IMR-90 (cell line): Measurements from ENCODE around the gene GATA5. TPM values are rescaled to one million over a fixed set of nuclear protein-coding genes. Genes with fewer than 3 reads are reported as not detected.

Source experiments
- ATAC-seq: fragments of 200-7000 bp; cut with Tn5 transposase; 2 replicates; pipeline ENCODE4 v1.9.1; 2020; ENCODE audit warnings: low read depth, mild to moderate bottlenecking, moderate library complexity
- BruUV-seq: library from RNA; stranded (reverse); fragments of 400-500 nt; replicated peaks from 2 replicates; lab custom pipeline; 2021; lab: Mats Ljungman, UMichigan
- CTCF ChIA-PET: fragments of 300-600 bp; formaldehyde crosslinking; extraction: SDS; loops from one replicate; lab custom pipeline; 2021; ENCODE audit warnings: antibody characterized with exemption; lab: Yijun Ruan, JAX
- POLR2A ChIA-PET: fragments of 300-600 bp; sonication (Branson Sonifier 250); formaldehyde crosslinking; loops from one replicate; lab custom pipeline; 2022; ENCODE audit warnings: antibody characterized with exemption; ENCODE audit not compliant: unreplicated experiment; lab: Charles Lee
- DNase-seq: peaks from one replicate; pipeline ENCODE4 v3.0.0; 2013
- H2AFZ ChIP-seq: replicated peaks from 2 replicates; pipeline ENCODE3; 2013; ENCODE audit warnings: low read length, mild to moderate bottlenecking; ENCODE audit not compliant: poor library complexity
- H2AK5ac ChIP-seq: 2 replicates; pipeline ENCODE4 v1.6.1; 2013; ENCODE audit warnings: low read depth, low read length, inconsistent platforms
- H2AK9ac ChIP-seq: replicated peaks from 2 replicates; pipeline ENCODE3; 2013; ENCODE audit warnings: mild to moderate bottlenecking, low read depth, low read length, moderate library complexity; ENCODE audit not compliant: poor library complexity
- H2BK120ac ChIP-seq: 2 replicates; pipeline ENCODE4 v1.6.1; 2013; ENCODE audit warnings: low read depth, low read length, inconsistent platforms
- H2BK15ac ChIP-seq: 3 replicates; pipeline ENCODE4 v1.6.1; 2013; ENCODE audit warnings: low read depth, low read length, inconsistent platforms
- H2BK20ac ChIP-seq: 2 replicates; pipeline ENCODE4 v1.6.1; 2013; ENCODE audit warnings: low read depth, mild to moderate bottlenecking, inconsistent platforms, low read length, moderate library complexity
- H2BK5ac ChIP-seq: 2 replicates; pipeline ENCODE4 v1.6.1; 2013; ENCODE audit warnings: mild to moderate bottlenecking, low read depth, low read length, inconsistent platforms; ENCODE audit not compliant: poor library complexity, severe bottlenecking
- H3K14ac ChIP-seq: replicated peaks from 2 replicates; pipeline ENCODE4 v1.6.1; 2013; ENCODE audit warnings: low read depth, low read length, inconsistent platforms
- H3K18ac ChIP-seq: 2 replicates; pipeline ENCODE4 v1.6.1; 2013; ENCODE audit warnings: low read depth, low read length, control low read depth
- H3K23ac ChIP-seq: 2 replicates; pipeline ENCODE4 v1.6.1; 2013; ENCODE audit warnings: low read depth, low read length, inconsistent platforms
- H3K27ac ChIP-seq: 2 replicates; pipeline ENCODE4 v1.5.1; 2013; ENCODE audit warnings: mild to moderate bottlenecking, control low read depth, low read length; ENCODE audit not compliant: insufficient read depth
- H3K27me3 ChIP-seq: 2 replicates; pipeline ENCODE4 v1.6.1; 2013; ENCODE audit warnings: low read length; ENCODE audit not compliant: control insufficient read depth, insufficient read depth
- H3K36me3 ChIP-seq: 2 replicates; pipeline ENCODE4 v1.6.1; 2013; ENCODE audit warnings: low read length, mixed read lengths; ENCODE audit not compliant: control insufficient read depth, insufficient read depth
- H3K4ac ChIP-seq: 2 replicates; pipeline ENCODE4 v1.6.1; 2013; ENCODE audit warnings: low read depth, low read length, inconsistent platforms
- H3K4me1 ChIP-seq: 2 replicates; pipeline ENCODE4 v1.6.1; 2013; ENCODE audit warnings: low read length, mixed read lengths; ENCODE audit not compliant: control insufficient read depth, insufficient read depth
- H3K4me2 ChIP-seq: 2 replicates; pipeline ENCODE4 v1.6.1; 2013; ENCODE audit warnings: low read depth, mild to moderate bottlenecking, control low read depth, low read length, moderate library complexity
- H3K4me3 ChIP-seq: 2 replicates; pipeline ENCODE4 v1.5.1; 2013; ENCODE audit warnings: low read depth, mild to moderate bottlenecking, control low read depth, low read length, moderate library complexity; ENCODE audit not compliant: insufficient read depth
- H3K56ac ChIP-seq: 2 replicates; pipeline ENCODE4 v1.6.1; 2013; ENCODE audit warnings: low read length, inconsistent platforms; ENCODE audit not compliant: insufficient read depth; ENCODE audit errors: extremely low read depth
- H3K79me1 ChIP-seq, 2 experiments: 2 replicates each; pipeline ENCODE4 v1.6.1; 2013; ENCODE audit warnings: low read length in 2 of 2, inconsistent platforms in 1 of 2, low read depth in 1 of 2
- H3K9ac ChIP-seq: 2 replicates; pipeline ENCODE4 v1.6.1; 2013; ENCODE audit warnings: low read depth, low read length, control low read depth
- H3K9me1 ChIP-seq: 2 replicates; pipeline ENCODE4 v1.6.1; 2013; ENCODE audit warnings: low read length, inconsistent platforms; ENCODE audit not compliant: insufficient read depth
- H3K9me3 ChIP-seq: 2 replicates; pipeline ENCODE4 v1.6.1; 2013; ENCODE audit warnings: low read length; ENCODE audit not compliant: control insufficient read depth, insufficient read depth
- H4K20me1 ChIP-seq: 2 replicates; pipeline ENCODE4 v1.6.1; 2013; ENCODE audit warnings: low read length, inconsistent platforms; ENCODE audit not compliant: insufficient read depth
- H4K5ac ChIP-seq: 2 replicates; pipeline ENCODE4 v1.6.1; 2013; ENCODE audit warnings: mild to moderate bottlenecking, low read depth, low read length, control low read depth
- H4K8ac ChIP-seq, 2 experiments: 2 replicates each; pipeline ENCODE4 v1.6.1; 2013; ENCODE audit warnings: low read depth in 2 of 2, low read length in 2 of 2, control low read depth in 1 of 2, inconsistent platforms in 1 of 2
- H4K91ac ChIP-seq: 2 replicates; pipeline ENCODE4 v1.6.1; 2013; ENCODE audit warnings: low read depth, low read length, inconsistent platforms; ENCODE audit not compliant: insufficient read depth
- CEBPB ChIP-seq: IDR thresholded peaks from 2 replicates; pipeline ENCODE4 v1.6.1; 2012; ENCODE audit warnings: low read depth, low read length, improper control_type of control experiment
- CHD1 ChIP-seq: IDR thresholded peaks from 2 replicates; pipeline ENCODE4 v1.6.1; 2012; ENCODE audit warnings: low read depth, low read length, improper control_type of control experiment
- MAZ ChIP-seq: IDR thresholded peaks from 2 replicates; pipeline ENCODE4 v1.6.1; 2012; ENCODE audit warnings: low read depth, mild to moderate bottlenecking, low read length, improper control_type of control experiment, moderate library complexity, borderline replicate concordance
- MXI1 ChIP-seq: IDR thresholded peaks from 2 replicates; pipeline ENCODE4 v1.6.1; 2012; ENCODE audit warnings: low read depth, mild to moderate bottlenecking, low read length, moderate library complexity, borderline replicate concordance
- NFE2L2 ChIP-seq: fragments of 150-350 bp; IDR thresholded peaks from 2 replicates; pipeline ENCODE4 v1.6.1; 2016; ENCODE audit warnings: low read depth, mild to moderate bottlenecking, low read length
- RAD21 ChIP-seq: IDR thresholded peaks from 2 replicates; pipeline ENCODE4 v1.6.1; 2012; ENCODE audit warnings: low read length, improper control_type of control experiment
- SMC3 ChIP-seq: fragments of 150-350 bp; IDR thresholded peaks from 2 replicates; pipeline ENCODE4 v1.6.1; 2016; ENCODE audit warnings: low read depth, mild to moderate bottlenecking, antibody characterized with exemption, low read length, moderate library complexity
- WGBS, 2 experiments: methylation state at CpG; one replicate each; pipeline versions ENCODE4 v1.1.5 to v1.1.7; 2013; ENCODE audit warnings: missing lambda C conversion rate in 2 of 2; ENCODE audit not compliant: insufficient read length in 1 of 2; ENCODE audit errors: extremely low coverage in 2 of 2; 5-methylcytosine and 5-hydroxymethylcytosine counted together
- dilution Hi-C: fragments of 300-500 bp; cut with HindIII; formaldehyde crosslinking; loops from one replicate; pipeline ENCODE4 v1.14.3; 2018; ENCODE audit warnings: low sequenced_read_pairs; ENCODE audit not compliant: unreplicated experiment
- in situ Hi-C: fragments of 300-500 bp; cut with MboI; formaldehyde crosslinking; loops from 3 replicates; pipeline ENCODE4 v1.14.3; 2019; ENCODE audit warnings: low sequenced_read_pairs, inconsistent platforms, mixed read lengths
- intact Hi-C: fragments of 100-400 bp; cut with micrococcal nuclease; formaldehyde crosslinking; loops from 2 replicates; pipeline ENCODE4 v1.10.0; 2022
- polyA plus RNA-seq, 3 experiments: library from polyadenylated mRNA; depleted of rRNA; stranded (reverse); fragments of >200 nt; gene quantifications; 2 replicates each; pipeline ENCODE4 v1.2.3, GENCODE V29; 2012; ENCODE audit warnings: low replicate concordance in 1 of 3
- total RNA-seq: library from RNA; depleted of rRNA; stranded (reverse); fragments of >200 nt; gene quantifications from 2 replicates; pipeline ENCODE4 v1.2.3, GENCODE V29; 2012

The GATA5 gene
- total and polyA plus RNA-seq, 2 of the 4 experiments (the other 2 are of a cell fraction) = not detected

- Histone ChIP-seq H4K8ac (no peak overlapping the region), H3K36me3 (no peaks in the 10 kb centered on the region), H3K4me1 (no peaks in the 10 kb centered on the region), H4K20me1 (no peaks in the 10 kb centered on the region), H3K79me1 (no peaks in the 10 kb centered on the region), H4K91ac (no peak overlapping the region), H3K9ac (no peak overlapping the region), H3K9me1 (no peaks in the 10 kb centered on the region), H2BK5ac (no peak overlapping the region), H2AK9ac (no peak overlapping the region), H3K27me3 (peaks cover 17% of the 10 kb centered on the region; the same call in 1 of the 2 replicates), H3K4ac (no peak overlapping the region), H4K5ac (no peak overlapping the region), H3K14ac (no peak overlapping the region), H3K56ac (no peak overlapping the region), H2AK5ac (no peak overlapping the region), H2BK20ac (no peak overlapping the region), H2BK15ac (no peak overlapping the region), H3K4me3 (no peak overlapping the region), H2AFZ (no peak overlapping the region), H3K18ac (no peak overlapping the region), H3K4me2 (no peak overlapping the region), H2BK120ac (no peak overlapping the region), H3K9me3 (no peaks in the 10 kb centered on the region), H3K27ac (no peak overlapping the region), H3K23ac (no peak overlapping the region)
- in situ Hi-C loops = loop anchor here (10.0 kb wide), 1 partner anchor 107 kb away; no protein-coding TSS in a partner anchor
- ChIA-PET CTCF (interaction anchor here (1.1 kb wide), 1 partner anchor 8 kb away, joined by 4 read pairs; no protein-coding TSS in a partner anchor), POLR2A (no interaction called here)
- BruUV-seq = no TSS peak
- intact Hi-C loops = no loop called here
- DNase-seq (no peak), ATAC-seq (no peak)
- WGBS, 2 experiments = 71% methylated on average over 10 of the region's 22 CpGs; no CpG with 5 or more reads in 1 of the 2 experiments
- TF ChIP-seq SMC3 (no peak), RAD21 (no peak), CHD1 (no peak), NFE2L2 (no peak), CEBPB (no peak), MAZ (no peak), MXI1 (no peak)
- dilution Hi-C loops = no loop called here
Observed at GRCh38 chr20:62507991-62508640, 32.3 kb upstream of the GATA5 start.
